Astrocyte (in vitro differentiated cells and primary cell): ENCODE data around the gene SLC12A4. TPM values are rescaled to one million over a fixed set of nuclear protein-coding genes. Genes with fewer than 3 reads are reported as not detected.

Experiments
- DNase-seq: peaks from one replicate; pipeline ENCODE4 v3.0.0-alpha.2; 2010; ENCODE audit warnings: low read depth
- FAIRE-seq: peaks from 2 replicates; lab custom pipeline; 2011; peaks lifted over from hg19 to GRCh38; lab: Jason Lieb, UNC
- H2AFZ ChIP-seq: 2 replicates; pipeline ENCODE4 v1.6.0; 2012; ENCODE audit warnings: low read depth, low read length, inconsistent platforms
- H3K27ac ChIP-seq: 2 replicates; pipeline ENCODE4 v1.5.1; 2011; ENCODE audit warnings: low read depth, low read length, inconsistent platforms
- H3K27me3 ChIP-seq: 2 replicates; pipeline ENCODE4 v1.6.0; 2011; ENCODE audit warnings: low read length, inconsistent platforms; ENCODE audit not compliant: insufficient read depth
- H3K36me3 ChIP-seq: 2 replicates; pipeline ENCODE4 v1.5.1; 2011; ENCODE audit warnings: low read length, inconsistent platforms; ENCODE audit not compliant: insufficient read depth
- H3K4me1 ChIP-seq: 2 replicates; pipeline ENCODE4 v1.5.1; 2011; ENCODE audit warnings: low read length, inconsistent platforms; ENCODE audit not compliant: insufficient read depth
- H3K4me2 ChIP-seq: 2 replicates; pipeline ENCODE4 v1.6.0; 2012; ENCODE audit warnings: low read length, inconsistent platforms
- H3K4me3 ChIP-seq: 2 replicates; pipeline ENCODE4 v1.5.1; 2011; ENCODE audit warnings: low read depth, mild to moderate bottlenecking, low read length, inconsistent platforms; ENCODE audit not compliant: insufficient read depth
- H3K79me2 ChIP-seq: 2 replicates; pipeline ENCODE4 v1.6.0; 2012; ENCODE audit warnings: mild to moderate bottlenecking, low read length, inconsistent platforms; ENCODE audit not compliant: insufficient read depth
- H3K9ac ChIP-seq: 2 replicates; pipeline ENCODE4 v1.6.0; 2012; ENCODE audit warnings: mild to moderate bottlenecking, low read length, inconsistent platforms
- H3K9me3 ChIP-seq: 2 replicates; pipeline ENCODE4 v1.5.1; 2012; ENCODE audit warnings: low read depth, mild to moderate bottlenecking, low read length, inconsistent platforms; ENCODE audit not compliant: insufficient read depth
- H4K20me1 ChIP-seq: 2 replicates; pipeline ENCODE4 v1.6.0; 2012; ENCODE audit warnings: low read length, inconsistent platforms; ENCODE audit not compliant: insufficient read depth
- H3K27ac Mint-ChIP-seq: one replicate; pipeline ENCODE4 v1.8.0; 2021; ENCODE audit warnings: mild to moderate bottlenecking, mixed read lengths; ENCODE audit not compliant: unreplicated experiment
- H3K27me3 Mint-ChIP-seq: one replicate; pipeline ENCODE4 v1.8.0; 2021; ENCODE audit warnings: low read depth, mixed read lengths; ENCODE audit not compliant: unreplicated experiment
- H3K36me3 Mint-ChIP-seq: one replicate; pipeline ENCODE4 v1.8.0; 2021; ENCODE audit warnings: low read depth, mixed read lengths; ENCODE audit not compliant: unreplicated experiment
- H3K4me1 Mint-ChIP-seq: one replicate; pipeline ENCODE4 v1.8.0; 2021; ENCODE audit warnings: low read depth, mixed read lengths; ENCODE audit not compliant: unreplicated experiment
- H3K4me3 Mint-ChIP-seq: one replicate; pipeline ENCODE4 v1.8.0; 2021; ENCODE audit warnings: mild to moderate bottlenecking, moderate library complexity, mixed read lengths; ENCODE audit not compliant: unreplicated experiment
- H3K9me3 Mint-ChIP-seq: one replicate; pipeline ENCODE4 v1.8.0; 2021; ENCODE audit warnings: mild to moderate bottlenecking, mixed read lengths; ENCODE audit not compliant: unreplicated experiment
- CTCF ChIP-seq: IDR thresholded peaks from 2 replicates; pipeline ENCODE4 v1.5.1; 2011; ENCODE audit warnings: low read depth, mild to moderate bottlenecking, inconsistent platforms, low read length, moderate library complexity; ENCODE audit not compliant: insufficient read depth
- EZH2 ChIP-seq: IDR thresholded peaks from 2 replicates; pipeline ENCODE4 v1.6.1; 2012; ENCODE audit warnings: mild to moderate bottlenecking, low read length, inconsistent platforms; ENCODE audit not compliant: insufficient read depth
- total RNA-seq: library from RNA; stranded (reverse); gene quantifications from 2 replicates; pipeline ENCODE4 v1.2.1, GENCODE V29; 2021

Gene SLC12A4
- total RNA-seq, 1 donor from 2014 or later: 118 TPM

- no peak for DNase-seq
- H3K4me3 ChIP-seq: no peak overlapping the region
- H3K4me3 Mint-ChIP-seq: no peak overlapping the region
- no peak overlapping the region for H3K4me2 ChIP-seq
- H3K27me3 Mint-ChIP-seq: peaks cover 13% of the 10 kb centered on the region
- peaks cover 23% of the 10 kb centered on the region for H3K79me2 ChIP-seq
- H3K4me1 ChIP-seq: peaks cover 23% of the 10 kb centered on the region
- peaks cover 3% of the 10 kb centered on the region for H3K27me3 ChIP-seq
- peaks cover 11% of the 10 kb centered on the region for H3K4me1 Mint-ChIP-seq
- H3K36me3 Mint-ChIP-seq: no peaks in the 10 kb centered on the region
- H3K36me3 ChIP-seq: no peaks in the 10 kb centered on the region
- no peak overlapping the region for H2AFZ ChIP-seq
- H3K27ac Mint-ChIP-seq: no peak overlapping the region
- peaks cover 18% of the 10 kb centered on the region for H4K20me1 ChIP-seq
- H3K27ac ChIP-seq: no peak overlapping the region
- no peak for FAIRE-seq
- TF ChIP-seq CTCF (no peak), EZH2 (no peak)
- no peaks in the 10 kb centered on the region for H3K9me3 ChIP-seq
- no peak overlapping the region for H3K9ac ChIP-seq
- no peaks in the 10 kb centered on the region for H3K9me3 Mint-ChIP-seq
Measured at GRCh38 chr16:67971111-67971510, 2.7 kb upstream of the SLC12A4 start.

GRCh38 chr16:67969254-67970039, 1.0 kb upstream of the SLC12A4 start:
- FAIRE-seq (no peak), DNase-seq (no peak)
- Histone ChIP-seq H3K79me2 (peaks cover 39% of the 10 kb centered on the region), H3K27ac (no peak overlapping the region), H3K4me2 (peak overlapping the region; percentile 100), H3K9ac (peak overlapping the region; percentile 100), H3K9me3 (no peaks in the 10 kb centered on the region), H2AFZ (peak overlapping the region; percentile 95), H4K20me1 (peaks cover 34% of the 10 kb centered on the region), H3K27me3 (no peaks in the 10 kb centered on the region), H3K4me3 (peak overlapping the region; percentile 100), H3K4me1 (peaks cover 31% of the 10 kb centered on the region), H3K36me3 (no peaks in the 10 kb centered on the region)
- Mint-ChIP-seq H3K27ac (peak overlapping the region; percentile 84), H3K9me3 (no peaks in the 10 kb centered on the region), H3K27me3 (peaks cover 7% of the 10 kb centered on the region), H3K36me3 (peaks cover 5% of the 10 kb centered on the region), H3K4me1 (peaks cover 22% of the 10 kb centered on the region), H3K4me3 (peak overlapping the region; percentile 86)
- TF ChIP-seq EZH2 (no peak), CTCF (no peak)

GRCh38 chr16:67967958-67968399, 458 bp downstream of the SLC12A4 start:
- Histone ChIP-seq H3K9me3 (no peaks in the 10 kb centered on the region), H3K27me3 (no peaks in the 10 kb centered on the region), H4K20me1 (peaks cover 49% of the 10 kb centered on the region), H3K27ac (peak overlapping the region; percentile 92), H3K4me3 (peak overlapping the region; percentile 100), H3K9ac (peak overlapping the region; percentile 100), H2AFZ (peak overlapping the region; percentile 69), H3K79me2 (peaks cover 54% of the 10 kb centered on the region), H3K4me1 (peaks cover 41% of the 10 kb centered on the region), H3K4me2 (peak overlapping the region; percentile 100), H3K36me3 (peaks cover 5% of the 10 kb centered on the region)
- TF ChIP-seq CTCF: no peak
- TF ChIP-seq EZH2: no peak
- Mint-ChIP-seq H3K4me3 (peak overlapping the region; percentile 99), H3K27me3 (peaks cover 7% of the 10 kb centered on the region), H3K9me3 (no peaks in the 10 kb centered on the region), H3K4me1 (peaks cover 24% of the 10 kb centered on the region), H3K27ac (peak overlapping the region; percentile 99), H3K36me3 (peaks cover 6% of the 10 kb centered on the region)
- no peak for FAIRE-seq
- no peak for DNase-seq
